ENCODE results near the gene SPECC1.

The SPECC1 gene

DNA sequence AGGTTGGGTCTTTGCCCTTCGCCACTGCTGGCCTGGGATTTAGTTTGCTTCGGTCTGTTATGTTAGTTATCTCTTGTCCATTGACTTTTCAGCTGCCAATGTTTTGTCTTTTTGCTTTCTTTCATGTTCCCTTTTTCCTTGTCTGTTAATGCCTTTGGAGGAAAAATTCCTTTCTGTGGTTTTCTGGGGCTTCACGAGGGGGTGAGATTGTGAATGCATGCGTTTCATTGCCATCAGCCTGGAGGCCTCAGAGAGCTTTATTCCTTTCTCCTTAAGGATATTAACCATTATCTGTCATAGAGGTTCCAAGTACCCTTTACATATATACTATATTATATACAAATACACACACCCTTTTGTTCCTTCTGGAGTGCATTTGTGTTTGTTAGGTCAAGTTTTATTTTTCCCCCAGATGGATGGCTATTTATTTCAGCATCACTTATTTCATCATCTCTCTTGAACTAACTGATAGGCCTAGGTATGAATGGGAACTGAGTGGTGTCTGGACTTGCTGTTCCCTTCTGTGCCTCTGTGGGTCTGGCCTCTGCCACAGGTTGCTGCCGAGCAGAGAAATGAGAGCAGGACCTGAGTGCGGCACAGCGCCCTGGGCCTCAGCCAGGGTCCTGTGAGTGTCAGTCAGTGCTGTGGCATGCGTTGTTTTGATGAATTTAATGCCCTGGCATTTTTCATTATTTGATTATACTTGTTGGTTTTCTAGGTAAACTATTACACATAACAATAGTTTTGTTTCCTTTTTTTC is 264.8 kb downstream of the SPECC1 start:
- no peak for DNase-seq (ENCODE audit: low spot score)

DNA sequence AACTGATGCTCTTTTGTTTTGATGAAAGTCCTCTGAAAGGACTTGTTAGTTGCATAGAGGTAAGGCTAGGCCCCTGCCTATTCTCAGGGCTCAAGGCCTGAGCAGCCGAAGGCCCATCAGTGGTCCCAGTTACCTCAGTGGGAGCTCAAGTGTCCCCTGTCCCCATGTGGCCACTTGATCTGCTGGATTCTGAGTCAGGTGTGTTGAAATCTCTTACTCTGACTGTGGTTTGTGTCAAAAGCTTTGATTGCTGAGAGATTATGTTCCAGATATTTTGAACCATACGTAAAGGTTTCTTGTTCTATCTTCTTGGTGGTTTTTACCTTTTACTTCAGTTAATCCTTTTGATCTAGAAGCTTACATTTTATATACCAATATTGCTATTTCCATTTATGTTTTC is 266.5 kb downstream of the SPECC1 start:
- no peak for DNase-seq (ENCODE audit: low spot score)

DNA sequence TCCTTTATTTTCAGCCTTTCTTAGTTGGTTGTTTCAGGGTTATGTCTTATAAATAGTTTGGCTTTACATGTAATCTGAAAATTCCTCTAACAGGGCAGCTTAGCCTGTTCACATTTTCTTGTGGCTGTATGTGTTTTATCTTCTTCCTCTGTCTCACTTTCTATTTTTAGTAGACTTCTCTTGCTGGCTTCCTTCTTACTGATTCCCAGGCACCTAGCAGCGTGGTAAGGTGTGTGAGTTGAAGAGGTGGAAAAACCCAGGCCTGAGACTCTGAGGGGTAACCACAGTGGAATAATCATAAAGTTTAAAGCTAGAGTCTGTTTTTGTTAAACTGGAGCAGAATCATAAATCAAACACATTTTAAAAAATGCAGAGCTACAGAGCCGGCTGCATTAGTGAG is 267.3 kb downstream of the SPECC1 start:
- DNase-seq (ENCODE audit: low spot score), result no peak

DNA sequence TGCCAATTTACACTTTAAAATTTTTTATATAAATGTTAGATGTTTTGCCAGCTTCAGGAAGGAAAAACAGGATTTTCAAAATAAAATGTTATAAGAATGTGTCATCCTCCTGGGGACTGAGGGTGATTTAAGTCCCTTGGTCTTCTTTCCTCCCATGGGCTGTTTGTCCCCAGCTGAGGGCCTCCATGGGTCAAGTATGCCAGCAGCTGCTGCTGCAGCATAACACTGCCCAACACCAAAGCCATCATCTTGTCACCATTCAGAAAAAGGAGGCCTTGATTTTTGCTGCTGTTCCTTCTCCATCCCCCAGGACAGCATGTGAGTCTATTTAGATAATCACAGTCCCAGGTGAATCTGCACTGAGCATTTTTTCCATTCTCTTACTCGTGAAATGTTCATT is 269.6 kb downstream of the SPECC1 start:
- DNase-seq (ENCODE audit: low spot score), result no peak

DNA sequence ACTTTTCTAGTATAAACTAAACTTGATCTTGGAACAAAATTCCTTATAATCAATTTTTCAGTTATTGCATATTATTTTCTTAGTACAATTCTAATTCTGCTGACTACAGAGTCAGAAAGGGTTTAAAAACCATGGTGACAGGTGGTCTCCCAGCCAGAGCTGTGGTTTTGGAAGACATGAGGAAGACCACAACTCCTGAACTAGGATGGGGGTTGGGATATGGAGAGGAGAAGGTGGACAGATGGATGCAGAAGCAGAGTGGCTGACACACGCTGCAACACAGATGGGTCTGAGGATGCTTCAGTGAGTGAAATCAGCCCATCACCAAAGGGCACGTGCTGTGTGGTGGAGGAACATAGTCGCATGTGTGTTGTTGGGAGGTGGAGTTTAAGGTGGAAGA is 270.5 kb downstream of the SPECC1 start:
- no peak for DNase-seq (ENCODE audit: low spot score)

DNA sequence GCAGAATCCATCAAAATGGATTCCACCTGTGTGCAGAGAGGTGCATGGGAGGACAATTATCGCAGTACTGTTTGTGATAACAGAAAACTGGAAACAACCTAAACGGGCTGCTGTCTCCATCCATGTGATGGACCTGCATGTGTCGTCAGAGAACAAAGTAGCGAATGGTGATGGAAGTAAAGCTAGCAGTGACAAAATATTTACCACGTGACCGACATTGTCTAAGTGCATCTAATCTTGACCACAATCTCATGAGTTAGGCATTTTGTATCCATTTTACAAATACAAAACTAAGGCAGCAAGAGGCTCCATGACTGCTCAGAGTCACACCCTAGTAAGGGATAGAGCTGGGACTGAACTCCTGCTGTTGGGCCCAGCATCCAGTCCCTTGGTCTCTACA is 270.9 kb downstream of the SPECC1 start:
- no peak for DNase-seq (ENCODE audit: low spot score)

DNA sequence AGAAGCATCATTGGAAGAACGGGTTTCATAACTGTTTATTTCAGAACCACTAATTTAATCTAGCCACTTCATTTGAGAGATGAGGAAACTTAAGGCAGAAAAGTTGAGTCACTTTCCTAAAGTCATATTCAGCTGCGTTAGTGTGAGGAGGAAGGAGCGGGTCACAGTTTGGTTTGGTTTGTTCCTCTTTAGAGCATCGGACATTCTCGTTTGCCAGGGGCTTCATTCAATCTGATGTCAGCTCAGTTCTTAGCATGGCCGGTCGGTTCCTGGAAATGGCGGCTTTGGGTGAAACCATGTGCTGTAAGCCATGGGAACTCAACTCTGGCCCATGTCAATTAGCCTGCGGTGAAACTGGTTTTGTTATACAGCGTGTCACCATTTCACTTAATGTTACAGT is 271.7 kb downstream of the SPECC1 start:
- DNase-seq (ENCODE audit: low spot score), result no peak

DNA sequence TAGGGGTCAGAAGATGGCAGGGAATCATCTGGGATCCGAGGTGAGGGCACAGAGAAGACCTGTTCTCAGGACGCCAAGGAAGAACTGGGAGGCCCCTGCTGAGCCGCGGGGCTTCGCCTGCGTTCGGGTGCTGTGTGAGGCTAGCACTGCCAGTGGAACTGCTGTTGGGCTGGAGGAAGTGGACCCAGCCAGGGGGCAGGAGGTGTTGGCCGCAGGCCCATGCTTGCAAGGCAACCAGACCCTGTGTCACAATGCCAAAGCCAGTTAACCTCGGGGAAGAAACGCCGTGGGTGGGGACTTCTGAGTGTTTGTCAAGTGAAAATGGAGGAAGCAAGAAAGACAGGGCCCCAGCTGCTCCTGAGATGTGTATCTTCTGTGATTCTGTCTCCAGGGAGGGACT is 272.7 kb downstream of the SPECC1 start:
- DNase-seq (ENCODE audit: low spot score), result no peak

DNA sequence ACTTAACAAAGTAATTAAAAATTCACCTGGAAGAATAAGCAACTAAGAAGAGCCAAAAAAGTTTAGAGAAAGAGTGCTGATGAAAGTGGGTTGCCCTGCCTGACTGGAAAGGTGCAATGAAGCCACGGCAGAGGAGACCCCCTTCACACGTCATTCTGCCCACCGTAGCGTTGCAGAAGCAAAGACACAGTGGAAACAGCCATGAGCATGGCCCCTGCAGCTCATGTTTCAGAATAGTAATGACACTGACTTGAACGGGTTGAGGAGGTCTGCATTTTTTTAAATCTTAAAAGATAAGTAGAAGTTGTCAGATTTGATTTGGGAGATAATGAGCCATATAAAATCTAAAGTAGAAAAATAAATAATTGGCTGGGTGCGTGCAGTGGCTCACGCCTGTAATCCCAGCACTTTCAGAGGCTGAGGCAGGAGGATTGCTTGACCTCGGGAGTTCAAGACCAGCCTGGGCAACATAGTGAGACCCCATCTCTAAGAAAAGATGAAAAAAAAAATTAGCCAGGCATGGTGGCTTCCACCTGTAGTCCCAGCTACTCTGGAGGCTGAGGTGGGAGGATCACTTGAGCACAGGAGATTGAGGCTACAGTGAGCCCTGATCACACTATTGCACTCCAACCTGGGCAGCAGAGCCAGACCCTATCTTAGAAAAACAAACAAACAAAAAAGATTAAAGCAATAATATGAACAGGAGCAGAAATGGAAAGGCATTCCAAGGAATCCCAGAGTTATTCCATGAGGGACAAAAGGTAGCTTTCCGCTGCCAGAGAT is 273.6 kb downstream of the SPECC1 start:
- no peak for DNase-seq (ENCODE audit: low spot score)

DNA sequence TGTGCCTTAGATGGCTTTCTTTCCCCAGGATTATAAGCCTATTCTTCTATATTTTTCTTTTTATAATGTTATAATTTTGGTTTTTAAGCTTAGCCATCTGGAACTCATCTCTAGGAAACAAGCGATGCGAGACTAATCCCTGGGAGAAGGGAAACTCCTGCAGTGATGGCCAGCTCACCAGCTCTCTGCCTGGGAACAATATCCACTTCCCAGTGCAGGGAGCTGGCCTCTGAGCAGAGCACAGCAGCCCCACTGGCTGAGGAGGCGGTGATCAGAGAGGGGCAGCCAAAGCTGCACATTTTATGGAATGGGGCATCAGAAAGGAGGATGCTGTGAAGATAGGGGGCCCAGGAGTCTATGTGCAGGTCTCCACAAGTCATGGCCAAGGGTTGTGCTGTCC is 274.9 kb downstream of the SPECC1 start:
- DNase-seq (ENCODE audit: low spot score), result no peak

DNA sequence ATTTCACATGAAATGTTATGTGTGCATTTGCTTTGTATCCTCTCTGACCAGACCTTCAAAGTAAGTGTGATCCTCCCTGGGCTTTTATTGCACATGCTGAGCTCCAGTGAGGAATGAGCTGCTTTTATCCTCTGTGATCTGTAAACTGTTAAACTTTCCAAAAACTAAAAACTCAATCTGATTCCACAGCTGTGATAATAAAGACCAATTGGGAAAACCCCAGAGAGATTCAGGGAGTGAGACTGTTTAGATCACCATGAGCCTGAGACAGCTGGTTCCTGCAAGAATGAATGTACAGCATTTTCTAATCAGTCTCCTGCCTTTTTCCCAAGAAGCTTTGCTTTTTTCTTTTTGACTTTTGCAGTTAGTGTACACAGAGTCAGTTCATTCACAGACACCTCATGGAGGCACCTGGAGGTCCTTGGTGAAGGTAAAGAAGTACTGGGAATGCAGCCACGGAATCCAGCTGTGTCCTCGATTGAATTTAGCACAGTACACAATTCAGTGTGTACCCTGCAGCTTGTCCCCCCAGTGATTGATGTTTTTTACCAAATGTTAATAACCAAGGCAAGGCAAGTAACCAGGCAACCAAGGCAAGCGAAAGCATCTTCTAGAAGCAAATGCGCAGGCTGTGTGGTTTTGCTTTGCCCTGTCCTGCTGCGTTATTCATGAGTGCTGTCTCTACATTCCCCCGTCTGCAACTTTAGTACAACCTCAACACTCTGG is 275.6 kb downstream of the SPECC1 start:
- DNase-seq (ENCODE audit: low spot score), result no peak

DNA sequence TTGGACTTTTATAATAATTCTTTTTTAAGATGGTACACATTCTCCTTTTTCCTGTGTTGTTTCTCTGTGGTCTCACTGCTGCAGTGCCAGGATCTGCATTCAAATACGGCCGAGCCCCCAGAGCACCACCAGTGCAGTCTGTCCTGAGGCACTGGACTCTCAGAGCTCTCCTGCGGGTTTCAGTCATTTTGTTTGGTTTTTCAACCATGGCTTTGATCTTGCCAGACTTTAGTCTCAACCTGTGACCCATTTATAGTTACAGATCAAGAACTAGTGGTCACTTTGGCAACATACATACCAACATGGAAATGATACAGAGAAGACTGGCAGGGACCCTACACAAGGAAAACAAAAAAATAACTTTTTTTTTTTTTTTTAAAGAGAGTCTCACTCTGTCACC is 280.8 kb downstream of the SPECC1 start:
- DNase-seq (ENCODE audit: low spot score), result no peak

DNA sequence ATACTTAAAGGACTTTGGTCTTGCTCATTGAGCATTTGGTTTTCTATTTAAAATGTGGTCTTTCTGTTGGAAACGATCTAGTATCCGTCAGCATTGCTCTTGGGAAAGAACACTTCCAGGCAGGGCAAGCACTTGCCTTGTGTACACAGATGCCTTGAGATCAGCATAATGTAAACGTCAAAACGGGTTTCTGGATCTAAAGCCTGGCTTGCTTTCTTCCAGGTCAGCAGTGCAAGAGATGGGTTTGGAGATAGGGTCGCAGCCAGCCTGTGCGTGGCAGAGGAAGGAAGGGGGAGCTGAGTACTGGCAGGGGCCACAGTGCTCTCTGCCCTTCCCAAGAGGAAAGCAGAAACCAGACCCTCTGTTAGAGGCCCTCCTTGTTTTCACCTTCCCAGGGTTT is 282.7 kb downstream of the SPECC1 start:
- DNase-seq (ENCODE audit: low spot score), result no peak

DNA sequence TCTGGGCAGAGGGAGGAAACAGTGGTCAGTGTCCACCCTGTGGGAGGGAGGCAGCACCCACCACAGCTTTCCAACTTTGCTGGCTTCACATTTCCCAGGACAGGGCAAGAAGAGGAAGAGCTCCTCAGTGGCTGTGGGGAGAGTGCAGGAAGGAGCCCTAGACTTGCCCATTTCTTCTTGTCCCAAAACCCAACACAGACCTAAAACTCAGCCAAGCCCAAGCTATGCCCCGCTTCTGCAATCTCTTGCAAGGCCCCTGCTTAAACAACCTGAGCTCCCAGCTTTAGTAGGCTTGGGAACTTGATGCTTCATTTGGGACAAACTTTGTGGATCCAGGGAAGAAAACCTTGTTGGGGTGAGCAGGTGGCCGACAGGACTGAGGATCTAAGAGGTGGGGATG is 284.3 kb downstream of the SPECC1 start:
- no peak for DNase-seq (ENCODE audit: low spot score)

DNA sequence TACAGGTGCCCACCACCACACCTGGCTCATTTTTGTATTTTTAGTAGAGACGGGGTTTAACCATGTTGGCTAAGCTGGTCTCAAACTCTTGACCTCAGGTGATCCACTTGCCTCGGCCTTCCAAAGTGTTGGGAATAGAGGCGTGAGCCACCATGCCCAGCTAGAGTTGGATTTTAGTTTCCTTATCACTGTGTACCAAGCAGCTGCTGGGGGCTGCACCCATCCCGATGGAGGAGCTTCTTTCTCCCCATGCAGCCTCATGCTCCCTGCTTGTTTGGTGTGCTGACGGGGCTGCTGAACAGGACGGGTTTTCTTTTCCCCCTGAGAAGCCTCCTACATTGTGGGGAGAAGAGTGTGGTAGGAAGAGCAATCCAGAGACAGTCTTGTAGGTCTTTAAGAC is 285.0 kb downstream of the SPECC1 start:
- no peak for DNase-seq (ENCODE audit: low spot score)

DNA sequence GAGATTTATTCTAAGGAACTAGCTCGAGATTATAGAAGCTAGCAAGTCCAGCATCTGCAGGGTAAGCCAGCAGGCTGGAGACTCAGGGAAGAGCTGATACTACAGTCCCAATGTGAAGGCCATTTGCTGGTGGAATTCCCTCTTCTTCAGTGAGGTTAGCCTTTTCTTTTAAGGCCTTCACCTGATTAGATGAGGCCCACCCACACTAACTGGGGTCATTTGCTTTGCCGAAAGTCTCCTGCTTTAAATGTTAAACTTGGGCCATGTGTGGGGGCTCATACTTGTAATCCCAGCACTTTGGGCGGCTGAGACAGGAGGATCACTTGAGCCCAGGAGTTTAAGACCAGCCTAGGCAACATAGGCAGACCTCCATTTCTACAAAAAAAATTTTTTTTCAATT is 289.9 kb downstream of the SPECC1 start:
- DNase-seq (ENCODE audit: low spot score), result no peak

DNA sequence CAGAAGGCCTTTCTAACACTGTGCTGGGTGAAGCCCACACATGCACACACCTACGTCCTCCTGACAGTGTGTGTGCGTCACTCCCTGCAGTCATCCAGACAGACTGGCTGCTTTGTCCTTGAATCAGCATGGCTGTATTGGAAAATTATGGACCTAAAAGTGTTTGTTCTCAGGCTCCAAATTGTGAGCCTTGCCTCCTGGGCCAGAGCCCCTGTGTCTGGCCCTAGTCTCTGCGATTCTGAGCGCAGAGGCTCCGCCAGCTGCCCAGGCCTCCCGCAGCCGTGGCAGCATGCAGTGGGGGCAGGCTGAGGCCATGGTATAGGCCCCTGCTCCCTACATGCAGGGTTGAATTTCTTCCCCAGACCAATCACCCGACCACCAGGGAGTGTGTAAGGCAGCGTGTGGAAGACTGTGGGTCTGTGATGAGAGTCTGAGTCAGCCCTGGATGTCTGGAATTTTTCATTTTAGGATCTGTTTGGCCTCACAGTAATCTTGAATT is 291.3 kb downstream of the SPECC1 start:
- DNase-seq (ENCODE audit: low spot score), result no peak

DNA sequence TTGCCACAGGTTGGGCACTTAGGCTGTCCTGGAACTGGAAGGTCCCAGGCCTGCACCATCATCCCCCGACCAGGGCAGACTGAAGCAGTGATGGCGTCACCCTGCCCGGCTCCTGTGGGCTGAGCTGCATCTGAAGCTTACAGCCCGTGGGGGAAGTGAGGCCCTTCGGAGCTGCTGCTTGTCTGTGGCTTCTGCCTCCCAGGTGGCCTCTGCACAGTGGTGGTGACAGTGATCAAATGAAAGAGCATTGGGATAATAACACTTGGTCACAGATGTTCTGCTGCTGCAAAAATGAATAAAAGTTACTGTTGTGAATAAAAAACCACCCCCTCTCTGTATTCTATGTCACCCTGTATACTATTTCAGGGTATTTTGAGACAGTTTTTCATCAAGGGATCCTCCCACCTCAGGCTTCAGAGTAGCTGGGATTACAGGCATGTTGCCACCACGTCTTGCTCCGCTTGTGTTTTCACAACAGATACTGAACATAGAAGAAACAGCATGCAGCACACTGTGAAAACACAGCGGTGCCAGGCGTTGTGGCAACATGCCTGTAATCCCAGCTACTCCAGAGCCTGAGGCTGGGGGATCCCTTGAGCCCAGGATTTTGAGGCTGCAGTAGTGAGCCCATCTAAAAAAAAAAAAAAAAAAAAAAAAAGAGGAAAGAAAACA is 293.2 kb downstream of the SPECC1 start:
- DNase-seq (ENCODE audit: low spot score), result no peak

DNA sequence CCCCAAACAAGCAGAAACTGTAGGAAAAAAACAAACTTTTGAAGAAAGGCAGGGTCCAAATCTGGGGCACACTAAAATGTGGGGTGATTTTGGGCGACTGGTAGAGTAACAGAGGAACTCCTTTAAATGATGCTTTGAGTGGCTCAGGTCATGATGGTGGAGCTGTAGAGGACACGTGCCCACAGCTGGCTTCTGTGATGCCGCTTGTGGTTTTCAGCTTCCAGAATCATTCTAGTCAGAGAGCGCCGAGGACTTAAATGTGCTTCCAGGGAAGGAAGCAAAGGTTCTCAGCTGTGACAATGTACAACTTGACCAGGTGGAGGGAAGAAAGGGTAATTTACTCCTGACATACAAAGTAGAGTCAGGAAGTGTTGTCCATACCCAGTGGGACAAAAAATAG is 295.8 kb downstream of the SPECC1 start:
- no peak for DNase-seq (ENCODE audit: low spot score)

DNA sequence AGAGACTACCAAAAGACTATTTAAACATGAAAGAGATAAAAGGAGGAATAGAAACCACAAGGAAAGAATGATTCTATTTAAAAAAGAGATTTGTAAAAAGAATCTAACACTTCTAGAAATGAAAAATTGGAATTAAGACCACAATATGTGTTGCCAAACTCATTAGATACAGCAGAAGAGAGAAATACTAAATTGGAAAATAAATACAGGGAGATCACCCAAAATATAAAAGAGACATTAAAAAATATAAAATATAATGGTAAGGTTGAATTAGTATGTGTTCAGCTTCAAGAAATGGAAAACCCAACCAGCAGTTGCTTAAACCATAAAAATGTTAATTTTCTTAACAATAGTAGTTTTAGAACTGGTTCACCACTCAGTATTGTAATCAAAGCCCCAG is 297.8 kb downstream of the SPECC1 start:
- DNase-seq (ENCODE audit: low spot score), result no peak

DNA sequence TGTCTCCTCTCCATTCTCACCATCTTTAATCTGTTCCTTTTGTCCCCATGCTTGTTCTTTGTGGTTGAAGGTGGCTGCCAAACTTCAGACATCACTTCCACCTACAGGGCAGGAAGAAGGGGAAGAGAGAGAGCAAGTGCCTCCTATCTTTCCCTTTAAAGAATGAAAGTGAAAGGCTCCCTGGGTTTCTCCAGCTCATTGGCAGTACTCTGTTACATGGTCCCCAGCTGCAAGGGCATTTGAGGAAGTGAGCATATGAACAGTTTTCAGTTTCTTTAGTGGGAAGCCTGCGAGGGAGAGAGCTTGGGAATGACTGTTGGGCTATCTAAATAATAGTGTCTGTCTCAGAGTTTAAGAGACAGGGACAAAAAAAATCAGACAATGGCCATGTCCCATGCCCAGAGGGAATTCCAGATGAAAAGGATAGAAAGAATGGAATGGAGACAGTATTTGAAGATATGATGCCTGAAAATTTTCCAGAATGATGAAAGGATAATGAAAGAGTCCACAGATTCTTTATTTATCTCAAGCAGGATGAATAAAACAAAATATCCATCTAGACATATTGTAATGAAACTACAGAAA is 298.3 kb downstream of the SPECC1 start:
- DNase-seq (ENCODE audit: low spot score), result no peak

DNA sequence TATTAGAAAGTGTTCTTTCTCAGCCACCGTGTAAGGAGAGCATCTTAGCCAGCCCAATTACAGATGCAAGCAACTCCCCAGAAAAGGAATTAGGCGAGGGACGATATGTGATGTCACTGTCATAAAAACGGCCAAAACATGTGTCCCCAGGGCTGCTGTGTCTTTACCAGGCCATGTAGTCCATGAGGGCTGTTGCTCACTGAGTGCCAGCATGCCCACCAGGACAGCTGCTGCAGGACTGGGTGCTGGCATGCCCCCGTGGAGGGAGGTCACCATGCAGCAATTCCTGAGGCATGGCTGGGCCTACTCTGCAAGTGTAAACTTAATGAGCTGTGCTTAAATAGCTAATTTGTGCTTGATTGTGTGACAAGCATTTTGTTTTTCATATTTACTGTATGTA is 301.3 kb downstream of the SPECC1 start:
- no peak for DNase-seq (ENCODE audit: low spot score)

All from NAMALWA (cell line).